Raji (cell line): Measurements from ENCODE around the gene SERPINB3.
"Not testable (repeated sequence)": the region's sequence is repeated elsewhere in the genome, so short reads cannot be mapped to it uniquely, and the experiment has no call there.

Experiments used
- POLR2A ChIP-seq: IDR thresholded peaks from 2 replicates; pipeline ENCODE4 v1.6.1; 2011; ENCODE audit warnings: low read depth, low read length, control low read depth; ENCODE audit not compliant: insufficient read depth

SERPINB3 gene

DNA sequence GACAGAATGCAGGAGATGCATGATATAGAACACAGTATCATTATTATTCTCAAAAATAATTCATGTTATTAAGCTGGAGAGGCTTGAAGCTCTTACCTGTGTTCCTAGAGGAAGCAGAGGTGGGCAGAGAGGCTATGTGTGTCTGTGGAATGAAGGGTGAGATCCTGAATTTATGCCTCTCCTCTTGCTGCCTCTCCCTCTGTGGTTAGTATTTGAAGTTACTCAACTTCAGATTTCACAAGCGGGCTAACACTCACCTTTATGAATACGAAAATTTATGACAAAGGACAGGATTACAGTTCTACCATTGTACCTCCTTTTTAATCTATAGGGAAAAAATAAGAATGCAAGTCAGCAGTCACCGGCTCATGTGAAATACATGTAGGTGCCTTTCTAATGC is at the start of gene SERPINB3:
Gene SERPINB3, minus strand, starts transcription at position 144 of the 400 bp plus-strand sequence. CDS start 677 bp downstream, outside the sequence.
- TF ChIP-seq POLR2A = not testable (repeated sequence)

GRCh38 chr18:63708650-63709049 is 47.0 kb upstream of the SERPINB3 start:
- no peak for TF ChIP-seq POLR2A

DNA sequence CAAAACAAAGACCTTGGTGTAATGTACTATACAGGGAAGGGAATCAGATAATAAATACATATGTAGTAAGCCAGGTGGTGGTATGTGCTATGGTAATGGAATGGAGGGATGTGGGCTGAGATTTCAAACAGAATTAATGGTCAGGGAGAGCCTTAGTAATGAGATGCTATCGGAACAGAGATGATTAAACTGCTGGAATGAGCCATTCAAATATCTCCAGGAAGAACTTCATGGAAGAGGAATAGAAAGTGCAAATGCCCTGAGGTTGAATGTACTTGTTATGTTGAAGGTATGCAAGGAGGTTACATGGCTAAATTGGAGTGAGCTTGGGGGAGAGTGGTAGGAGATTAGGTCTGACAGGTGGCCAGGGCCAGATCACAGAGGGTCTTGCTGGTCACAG is 46.1 kb upstream of the SERPINB3 start:
- no peak for TF ChIP-seq POLR2A

DNA sequence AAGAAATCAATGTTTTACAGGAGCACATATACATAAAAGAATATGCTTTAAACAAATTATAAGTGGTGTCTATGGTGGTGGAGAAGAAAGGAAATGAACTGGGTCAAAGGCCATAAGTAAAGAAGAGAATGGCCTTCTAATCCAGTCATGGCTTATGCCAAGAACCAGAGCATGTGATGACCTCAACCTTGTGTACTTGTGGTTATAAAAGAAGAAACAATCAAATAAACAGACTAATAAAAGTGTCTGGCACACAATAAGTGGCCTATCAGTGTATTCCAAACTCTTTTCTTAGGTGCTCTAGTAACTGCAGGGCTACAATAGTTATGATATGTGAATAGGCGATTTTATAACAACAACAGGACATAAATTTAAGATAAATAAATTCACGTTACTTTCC is 43.7 kb upstream of the SERPINB3 start:
- no peak for TF ChIP-seq POLR2A

DNA sequence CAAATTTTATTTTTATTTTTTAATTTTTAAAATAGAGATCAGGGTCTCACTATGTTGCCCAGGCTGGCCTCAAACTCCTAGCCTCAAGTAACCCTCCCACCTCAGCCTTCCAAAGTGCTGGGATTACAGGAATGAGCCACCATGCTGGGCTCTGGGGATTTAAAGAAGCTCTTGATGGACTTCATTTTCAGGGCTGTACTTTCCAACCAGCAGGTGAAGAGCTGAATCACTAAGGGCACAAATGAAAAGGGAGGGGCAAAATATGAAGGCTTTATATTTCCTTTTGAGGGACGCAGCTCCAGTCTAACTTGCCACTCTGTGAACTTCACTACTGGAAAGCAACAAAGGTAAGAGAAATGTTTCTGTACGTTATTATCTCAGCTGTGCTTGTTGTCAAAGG is 41.0 kb upstream of the SERPINB3 start, which contains the start of gene SERPINB11:
Gene SERPINB11, plus strand, starts transcription at position 301 of the 400 bp plus-strand sequence. CDS start 7,234 bp downstream, outside the sequence.
- no peak for TF ChIP-seq POLR2A

- TF ChIP-seq POLR2A = no peak
These were observed 40.3 kb upstream of the SERPINB3 start for GRCh38 chr18:63701952-63702351.

GRCh38 chr18:63700501-63700900 is 38.8 kb upstream of the SERPINB3 start:
- no peak for TF ChIP-seq POLR2A

DNA sequence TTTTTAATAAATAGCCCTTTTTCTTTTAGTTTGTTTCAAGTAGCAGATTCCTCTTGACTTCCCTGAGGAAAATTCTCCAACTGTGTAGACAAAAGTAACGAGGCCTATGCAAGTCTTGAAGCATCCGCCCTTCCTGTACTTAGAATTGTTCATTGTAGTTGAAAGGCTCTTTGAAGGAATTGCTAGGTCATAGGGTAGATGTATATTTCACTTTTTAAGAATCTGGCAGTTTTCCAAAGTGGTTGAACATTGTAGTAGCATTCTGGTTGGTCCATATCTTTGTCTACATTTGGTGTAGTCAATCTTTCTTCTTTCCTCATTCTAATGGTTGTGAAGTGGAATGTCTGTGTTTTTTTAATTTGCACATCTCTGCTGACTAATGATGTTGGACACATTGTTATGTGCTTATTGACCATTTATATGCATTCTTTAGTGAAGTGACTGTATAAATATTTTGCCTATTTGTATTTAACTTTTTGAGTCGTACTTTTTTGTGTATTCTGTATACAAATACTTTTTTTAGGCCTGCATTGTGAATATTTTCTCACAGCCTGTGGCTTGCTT is 35.5 kb upstream of the SERPINB3 start:
- no peak for TF ChIP-seq POLR2A

DNA sequence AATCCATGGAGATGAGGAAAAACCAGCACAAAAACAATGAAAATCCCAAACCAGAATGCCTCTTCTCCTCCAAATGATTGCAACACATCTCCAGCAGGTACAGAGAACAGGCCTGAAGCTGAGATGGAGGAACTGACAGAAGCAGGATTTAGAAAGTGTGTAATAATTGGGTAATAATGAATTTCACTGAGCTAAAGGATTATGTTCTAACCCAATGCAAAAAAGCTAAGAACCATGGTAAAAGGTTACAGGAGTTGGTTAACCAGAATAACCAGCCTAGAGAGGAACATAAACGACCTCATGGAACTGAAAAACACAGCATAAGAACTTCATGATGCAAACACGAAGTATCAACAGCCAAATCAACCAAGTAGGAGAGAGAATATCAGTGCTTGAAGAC is 27.4 kb upstream of the SERPINB3 start:
- TF ChIP-seq POLR2A = no peak

- no peak for TF ChIP-seq POLR2A
These were observed 25.2 kb upstream of the SERPINB3 start for GRCh38 chr18:63686871-63687270.

DNA sequence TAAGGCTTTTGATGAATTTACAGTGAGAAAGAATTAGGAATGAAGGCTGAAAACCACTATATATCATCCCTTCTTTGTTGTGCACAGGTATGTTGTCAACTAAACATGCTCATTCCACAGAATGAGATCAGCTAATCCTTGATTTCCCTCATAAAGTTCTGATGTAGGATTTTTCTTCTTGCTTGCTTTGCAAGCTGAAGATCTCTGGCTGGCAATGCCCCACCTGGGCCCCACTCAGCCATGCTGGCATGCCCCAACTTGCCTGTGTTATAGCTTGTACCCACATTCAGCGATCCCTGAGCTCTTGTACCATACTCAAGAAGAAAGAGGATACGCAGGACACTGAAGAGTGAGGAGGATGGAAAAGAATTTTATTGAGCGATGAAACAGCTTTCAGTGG is 23.0 kb upstream of the SERPINB3 start:
- TF ChIP-seq POLR2A = no peak

GRCh38 chr18:63683890-63684289 is 22.2 kb upstream of the SERPINB3 start:
- TF ChIP-seq POLR2A = no peak

DNA sequence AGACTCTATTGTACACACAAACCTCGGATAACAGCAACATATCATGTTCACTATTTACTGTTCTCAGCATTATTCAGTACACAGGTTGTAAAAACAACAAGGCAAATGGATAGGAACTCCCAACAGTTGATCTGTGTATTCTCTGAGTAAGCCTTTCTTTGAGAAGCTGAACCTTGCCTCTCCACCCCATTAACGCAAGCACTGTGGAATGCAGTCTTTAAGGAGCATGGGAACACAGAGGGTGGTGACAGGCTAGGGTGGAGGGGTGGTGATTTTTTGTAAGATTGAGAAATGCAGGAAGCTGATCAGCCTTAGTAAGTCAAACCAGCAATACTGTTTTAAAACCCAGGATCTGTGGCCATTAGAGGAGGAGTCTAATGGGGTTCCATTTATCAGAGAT is 21.5 kb upstream of the SERPINB3 start:
- TF ChIP-seq POLR2A = no peak

DNA sequence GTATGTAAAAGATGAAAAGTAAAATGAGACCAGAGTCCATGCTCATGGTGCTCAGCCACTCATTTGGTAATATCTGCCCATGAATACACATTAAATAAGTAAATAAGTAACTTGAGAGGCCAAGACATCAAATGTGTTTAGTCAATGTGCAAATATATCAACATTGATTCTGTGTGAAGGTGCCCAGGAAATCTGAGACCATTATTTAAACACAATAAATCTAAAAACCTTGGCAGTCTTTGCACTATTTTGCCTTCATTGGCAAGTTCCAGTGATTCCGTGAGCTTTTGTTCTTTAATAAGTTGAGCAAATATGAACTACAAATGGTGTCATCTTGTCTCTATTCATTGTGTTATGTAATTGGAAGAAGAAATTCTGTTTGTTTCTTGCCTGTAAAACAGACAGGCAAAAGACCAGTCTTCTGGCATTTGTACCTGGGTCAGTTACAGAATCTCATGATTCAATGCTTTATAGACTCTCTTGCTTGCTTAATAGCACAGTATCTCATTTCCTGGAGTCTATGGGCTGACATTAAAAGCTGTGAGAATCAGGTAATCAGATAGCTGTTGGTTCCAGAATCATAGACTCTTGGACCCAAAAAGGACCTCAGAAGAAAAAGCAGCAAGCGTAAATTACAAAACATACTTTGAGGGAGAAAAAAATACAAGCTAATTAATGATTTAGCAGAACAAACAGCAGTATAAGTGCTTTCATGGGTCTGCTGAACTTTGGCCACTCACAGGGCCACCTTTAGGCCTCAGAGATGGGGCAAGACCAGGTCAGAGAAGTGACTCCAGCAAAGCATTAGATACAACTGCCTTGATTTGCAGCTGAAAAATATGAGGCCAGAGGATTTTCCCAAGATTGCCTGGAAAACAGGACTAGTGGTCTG is 20.0 kb upstream of the SERPINB3 start:
- TF ChIP-seq POLR2A = no peak

DNA sequence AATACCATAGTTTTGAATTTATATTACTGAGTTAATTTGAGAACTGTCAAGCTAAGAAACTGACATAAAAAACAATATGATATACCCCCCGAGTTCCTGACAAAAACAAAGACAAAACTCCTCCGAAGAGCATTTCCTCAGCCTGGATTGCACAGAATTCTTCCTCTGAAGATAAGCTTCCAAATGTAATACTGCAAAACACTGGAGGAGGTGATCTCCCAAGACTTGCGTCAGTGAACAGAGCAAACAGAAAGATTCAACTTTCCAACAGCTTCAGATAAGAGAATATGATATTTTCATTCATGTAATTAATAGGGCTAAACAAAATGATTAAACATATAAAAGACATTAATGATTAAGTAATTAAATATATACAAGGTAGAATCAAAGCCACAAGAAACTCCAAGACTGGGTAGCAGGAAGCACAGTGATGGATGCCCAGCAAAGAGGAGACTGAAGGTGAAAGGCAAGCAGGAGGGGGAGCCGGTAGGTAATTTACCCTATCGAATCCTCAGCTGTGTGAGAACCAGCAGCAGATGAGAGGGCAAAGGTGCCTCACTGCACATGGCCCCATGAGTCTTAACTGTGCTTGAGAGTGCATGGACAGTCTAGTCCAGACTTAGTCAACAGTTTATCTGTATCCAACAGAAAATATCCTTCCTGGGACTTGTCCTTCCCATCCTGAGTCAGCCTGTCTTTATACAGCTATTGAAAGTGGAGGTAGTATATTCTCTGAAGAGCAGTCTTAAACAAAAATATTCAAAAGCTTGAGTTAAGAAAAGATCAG is 18.3 kb upstream of the SERPINB3 start:
- no peak for TF ChIP-seq POLR2A
